MM.1S (cell line): ENCODE data around the gene CLCN4.

ENCODE experiments used
- EZH2 ChIP-seq: fragments of 300-600 bp; sonication (generic); optimal IDR thresholded peaks from 2 replicates; pipeline ENCODE3; 2017; ENCODE audit warnings: low read depth, mild to moderate bottlenecking, antibody characterized with exemption, low read length, mixed read lengths
- EZH2phosphoT487 ChIP-seq: fragments of 300-600 bp; sonication (generic); IDR thresholded peaks from 2 replicates; pipeline ENCODE4 v1.6.1; 2018; ENCODE audit warnings: antibody characterized with exemption, low read length
- TF ChIP-seq, protein P1 (sequence below): fragments of 300-600 bp; sonication (generic); IDR thresholded peaks from 2 replicates; pipeline ENCODE4 v1.5.1; 2016; ENCODE audit warnings: antibody characterized with exemption, low read length, mixed read lengths

DNA sequence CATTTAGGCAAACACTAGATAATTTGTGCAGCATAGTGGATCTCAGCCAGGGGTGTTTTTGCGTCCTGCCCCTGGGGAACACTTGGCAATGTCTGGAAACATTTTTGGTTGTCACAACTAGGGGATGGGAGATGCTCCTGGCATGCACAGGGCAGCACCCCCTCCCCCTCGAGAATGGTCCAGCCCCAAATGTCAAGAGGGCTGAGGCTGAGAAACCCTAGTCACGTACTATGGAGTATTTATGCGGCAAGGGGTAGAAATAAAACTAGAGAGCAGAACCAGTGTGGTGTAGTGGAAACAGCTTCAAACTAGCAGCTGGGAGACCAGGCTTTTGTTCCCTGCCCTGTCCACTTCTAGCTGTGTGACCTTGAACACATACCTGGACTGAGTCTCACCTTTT is 38.2 kb upstream of the CLCN4 start:
- TF ChIP-seq, protein P1, sequence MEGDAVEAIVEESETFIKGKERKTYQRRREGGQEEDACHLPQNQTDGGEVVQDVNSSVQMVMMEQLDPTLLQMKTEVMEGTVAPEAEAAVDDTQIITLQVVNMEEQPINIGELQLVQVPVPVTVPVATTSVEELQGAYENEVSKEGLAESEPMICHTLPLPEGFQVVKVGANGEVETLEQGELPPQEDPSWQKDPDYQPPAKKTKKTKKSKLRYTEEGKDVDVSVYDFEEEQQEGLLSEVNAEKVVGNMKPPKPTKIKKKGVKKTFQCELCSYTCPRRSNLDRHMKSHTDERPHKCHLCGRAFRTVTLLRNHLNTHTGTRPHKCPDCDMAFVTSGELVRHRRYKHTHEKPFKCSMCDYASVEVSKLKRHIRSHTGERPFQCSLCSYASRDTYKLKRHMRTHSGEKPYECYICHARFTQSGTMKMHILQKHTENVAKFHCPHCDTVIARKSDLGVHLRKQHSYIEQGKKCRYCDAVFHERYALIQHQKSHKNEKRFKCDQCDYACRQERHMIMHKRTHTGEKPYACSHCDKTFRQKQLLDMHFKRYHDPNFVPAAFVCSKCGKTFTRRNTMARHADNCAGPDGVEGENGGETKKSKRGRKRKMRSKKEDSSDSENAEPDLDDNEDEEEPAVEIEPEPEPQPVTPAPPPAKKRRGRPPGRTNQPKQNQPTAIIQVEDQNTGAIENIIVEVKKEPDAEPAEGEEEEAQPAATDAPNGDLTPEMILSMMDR, result no peak
- TF ChIP-seq EZH2 (no peak), EZH2phosphoT487 (no peak)
